Type B pancreatic cell (in vitro differentiated cells): Measurements from ENCODE around the gene MCC. TPM values are rescaled to one million over a fixed set of nuclear protein-coding genes. Genes with fewer than 3 reads are reported as not detected.

ENCODE experiments used
- DNase-seq: peaks from one replicate; pipeline ENCODE4 v3.0.0; 2021; ENCODE audit warnings: mixed read lengths; ENCODE audit not compliant: unreplicated experiment; ENCODE audit errors: extremely low spot score
- H3K27ac Mint-ChIP-seq: 2 replicates; pipeline ENCODE4 v1.8.0; 2021; ENCODE audit warnings: mild to moderate bottlenecking, mixed read lengths
- H3K27me3 Mint-ChIP-seq: 2 replicates; pipeline ENCODE4 v1.8.0; 2021; ENCODE audit warnings: mixed read lengths
- H3K36me3 Mint-ChIP-seq: 2 replicates; pipeline ENCODE4 v1.8.0; 2021; ENCODE audit warnings: mixed read lengths
- H3K4me1 Mint-ChIP-seq: one replicate; pipeline ENCODE4 v1.8.0; 2021; ENCODE audit warnings: mixed read lengths; ENCODE audit not compliant: unreplicated experiment
- H3K4me3 Mint-ChIP-seq: 2 replicates; pipeline ENCODE4 v1.8.0; 2021; ENCODE audit warnings: mild to moderate bottlenecking, mixed read lengths
- H3K9me3 Mint-ChIP-seq: 2 replicates; pipeline ENCODE4 v1.8.0; 2021; ENCODE audit warnings: mixed read lengths
- total RNA-seq: library from RNA; stranded (reverse); gene quantifications from 2 replicates; pipeline ENCODE4 v1.2.1, GENCODE V29; 2021; ENCODE audit warnings: low replicate concordance
- TF ChIP-seq, protein P1 (sequence below): fragments of 200-600 bp; sonication (generic); conservative IDR thresholded peaks from 2 replicates; pipeline ENCODE4 v1.5.0; 2021; ENCODE audit warnings: antibody characterized with exemption, mild to moderate bottlenecking

The MCC gene
- total RNA-seq, 1 donor from 2014 or later: 24.0 TPM

DNA sequence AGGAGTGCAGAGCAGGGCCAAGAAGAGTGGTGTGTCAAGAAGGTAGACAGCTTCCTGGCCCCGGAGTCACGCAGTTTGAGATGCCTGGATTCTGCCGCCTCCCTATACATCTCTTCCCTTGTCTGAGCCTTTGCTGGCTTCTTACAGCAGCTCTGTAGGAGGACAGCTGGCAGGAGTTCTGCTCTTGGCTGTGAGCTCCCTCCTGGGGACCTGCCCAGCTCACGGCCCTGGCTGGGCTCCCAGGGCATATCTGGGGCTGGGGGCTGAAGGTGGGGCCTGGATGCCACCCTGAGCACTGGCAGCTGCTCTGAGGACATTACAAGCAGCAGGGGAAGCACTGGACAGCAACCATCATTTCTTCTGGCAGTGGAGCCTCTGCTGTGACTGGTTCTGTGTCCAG, 52.7 kb downstream of the MCC start:
- Mint-ChIP-seq H3K27me3 (no peaks in the 10 kb centered on the region), H3K4me3 (no peak overlapping the region), H3K4me1 (no peaks in the 10 kb centered on the region), H3K9me3 (no peaks in the 10 kb centered on the region), H3K27ac (no peak overlapping the region), H3K36me3 (no peaks in the 10 kb centered on the region)
- no peak for DNase-seq
- TF ChIP-seq, protein P1, sequence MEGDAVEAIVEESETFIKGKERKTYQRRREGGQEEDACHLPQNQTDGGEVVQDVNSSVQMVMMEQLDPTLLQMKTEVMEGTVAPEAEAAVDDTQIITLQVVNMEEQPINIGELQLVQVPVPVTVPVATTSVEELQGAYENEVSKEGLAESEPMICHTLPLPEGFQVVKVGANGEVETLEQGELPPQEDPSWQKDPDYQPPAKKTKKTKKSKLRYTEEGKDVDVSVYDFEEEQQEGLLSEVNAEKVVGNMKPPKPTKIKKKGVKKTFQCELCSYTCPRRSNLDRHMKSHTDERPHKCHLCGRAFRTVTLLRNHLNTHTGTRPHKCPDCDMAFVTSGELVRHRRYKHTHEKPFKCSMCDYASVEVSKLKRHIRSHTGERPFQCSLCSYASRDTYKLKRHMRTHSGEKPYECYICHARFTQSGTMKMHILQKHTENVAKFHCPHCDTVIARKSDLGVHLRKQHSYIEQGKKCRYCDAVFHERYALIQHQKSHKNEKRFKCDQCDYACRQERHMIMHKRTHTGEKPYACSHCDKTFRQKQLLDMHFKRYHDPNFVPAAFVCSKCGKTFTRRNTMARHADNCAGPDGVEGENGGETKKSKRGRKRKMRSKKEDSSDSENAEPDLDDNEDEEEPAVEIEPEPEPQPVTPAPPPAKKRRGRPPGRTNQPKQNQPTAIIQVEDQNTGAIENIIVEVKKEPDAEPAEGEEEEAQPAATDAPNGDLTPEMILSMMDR: no peak

DNA sequence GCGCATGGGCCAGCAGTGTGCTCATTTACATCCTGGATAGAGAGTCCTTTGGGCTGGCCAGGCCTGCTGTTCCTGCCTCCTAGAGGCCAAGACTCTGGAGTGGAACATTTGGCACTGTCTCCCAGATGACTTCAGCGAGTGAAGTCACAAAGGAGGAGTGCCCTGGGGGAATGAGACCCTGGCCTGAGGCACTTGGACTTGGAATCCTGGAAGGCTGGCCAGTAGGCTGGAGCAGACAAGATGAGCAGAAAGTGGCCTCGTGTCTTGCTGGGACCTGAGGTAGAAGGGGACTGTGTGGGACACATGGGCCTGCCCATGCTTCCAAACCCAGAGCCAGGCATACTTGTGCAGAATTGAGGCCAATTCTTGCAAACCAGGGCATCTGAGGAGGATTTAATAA, 53.4 kb downstream of the MCC start, which contains the start of gene TSSK1B:
Gene TSSK1B, minus strand, starts transcription at position 101 of the 400 bp plus-strand sequence. CDS start 150 bp downstream, outside the sequence.
- H3K4me3 Mint-ChIP-seq: no peak within 1 kb of the TSS
- no peaks in the 10 kb centered on the region for H3K9me3 Mint-ChIP-seq
- no peaks in the 10 kb centered on the region for H3K27me3 Mint-ChIP-seq
- TF ChIP-seq, protein P1: no peak
- DNase-seq: no peak
- no peak within 1 kb of the TSS for H3K27ac Mint-ChIP-seq
- no peaks in the 10 kb centered on the region for H3K4me1 Mint-ChIP-seq
- no peaks in the 10 kb centered on the region for H3K36me3 Mint-ChIP-seq

DNA sequence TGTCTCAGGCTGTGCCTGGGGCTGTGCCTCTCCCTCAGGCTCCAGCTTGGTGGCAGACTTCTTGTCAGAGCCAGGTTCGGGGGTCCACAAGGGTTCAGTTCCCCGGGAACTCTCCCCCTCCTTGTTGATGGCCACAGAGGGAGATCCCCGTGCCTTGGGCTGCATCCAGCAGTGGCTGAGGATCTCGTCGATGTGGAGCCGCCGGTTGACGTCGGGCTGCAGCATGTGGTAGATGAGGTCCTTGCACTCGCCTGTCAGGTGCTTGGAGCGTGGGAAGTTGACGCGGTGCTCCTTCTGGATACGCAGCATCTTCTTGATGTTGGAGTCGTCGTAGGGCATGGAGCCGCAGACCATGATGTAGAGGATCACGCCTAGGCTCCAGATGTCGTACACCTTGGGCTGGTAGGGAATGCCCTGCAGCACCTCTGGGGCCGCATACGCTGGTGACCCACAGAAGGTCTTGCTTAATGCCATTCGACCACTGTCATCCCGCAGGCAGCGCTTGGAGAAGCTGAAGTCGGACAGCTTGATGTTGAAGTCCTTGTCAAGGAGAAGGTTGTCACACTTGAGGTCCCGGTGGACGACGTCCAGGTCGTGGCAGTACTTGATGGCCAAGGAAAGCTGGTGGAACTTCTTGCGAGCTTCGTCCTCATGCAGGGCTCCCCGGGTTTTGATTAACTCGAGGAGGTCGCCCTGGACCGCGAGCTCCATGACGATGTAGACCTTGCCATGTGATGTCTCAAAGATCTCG, 54.2 kb downstream of the MCC start:
- H3K27ac Mint-ChIP-seq: no peak overlapping the region
- no peak overlapping the region for H3K4me3 Mint-ChIP-seq
- TF ChIP-seq, protein P1: no peak
- H3K4me1 Mint-ChIP-seq: no peaks in the 10 kb centered on the region
- H3K27me3 Mint-ChIP-seq: no peaks in the 10 kb centered on the region
- H3K36me3 Mint-ChIP-seq: no peaks in the 10 kb centered on the region
- DNase-seq: no peak
- H3K9me3 Mint-ChIP-seq: no peaks in the 10 kb centered on the region

DNA sequence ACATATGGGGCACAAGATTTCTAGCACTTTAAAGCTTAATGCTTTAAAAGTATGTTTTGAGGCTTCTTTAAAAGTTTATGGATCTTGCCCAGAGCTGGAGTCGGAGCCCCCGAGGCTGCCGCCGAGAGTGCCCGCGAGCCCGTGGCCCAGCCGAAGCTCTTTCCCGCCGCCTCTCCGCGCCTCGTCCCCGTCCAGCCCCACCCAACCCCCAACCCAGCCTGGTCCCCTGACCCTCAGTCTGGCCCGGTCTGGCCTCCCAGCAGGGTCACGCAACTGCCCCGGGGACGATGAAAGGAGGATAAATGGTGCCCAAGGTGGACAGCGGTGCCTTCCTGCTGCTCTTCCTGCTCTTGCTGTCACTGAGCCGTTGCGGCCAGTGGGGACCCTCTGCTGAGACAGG, 55.2 kb downstream of the MCC start:
- Mint-ChIP-seq H3K9me3 (no peaks in the 10 kb centered on the region), H3K4me3 (no peak overlapping the region), H3K4me1 (no peaks in the 10 kb centered on the region), H3K27ac (no peak overlapping the region), H3K36me3 (no peaks in the 10 kb centered on the region), H3K27me3 (no peaks in the 10 kb centered on the region)
- no peak for DNase-seq
- TF ChIP-seq, protein P1: no peak

DNA sequence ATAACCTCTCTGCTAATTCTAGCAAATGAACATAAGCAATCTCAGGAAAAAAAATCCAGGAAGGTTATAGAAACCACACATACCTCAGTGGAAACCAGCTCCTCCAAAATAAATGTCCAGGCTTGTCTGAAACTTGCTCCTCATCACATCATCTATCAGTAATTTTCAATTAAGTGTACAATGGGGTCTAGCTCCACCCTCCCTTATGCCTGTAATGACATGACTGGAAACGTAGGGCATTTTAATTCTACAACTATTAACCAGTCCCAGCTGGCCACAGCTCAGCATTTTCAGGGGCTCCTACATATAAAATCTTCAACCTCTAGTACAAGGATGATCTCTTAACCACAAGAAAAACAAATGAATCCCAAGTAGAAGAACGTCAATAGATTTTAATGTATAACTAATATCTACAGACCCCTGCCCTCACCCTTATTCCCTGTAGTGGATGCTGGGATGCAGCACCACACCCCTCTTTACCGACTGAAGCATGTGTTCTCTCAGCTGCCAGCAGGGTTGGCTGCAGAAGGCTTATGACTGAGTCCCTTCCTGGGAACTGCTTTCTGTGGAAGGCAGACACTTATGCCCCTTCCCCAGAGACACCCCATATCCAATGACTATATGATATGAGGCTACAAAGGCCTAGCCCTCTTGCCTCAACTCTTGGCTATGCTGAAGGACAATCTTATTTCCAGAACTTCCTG, 60.2 kb downstream of the MCC start:
- Mint-ChIP-seq H3K4me3 (no peak overlapping the region), H3K36me3 (no peaks in the 10 kb centered on the region), H3K9me3 (no peaks in the 10 kb centered on the region), H3K27me3 (no peaks in the 10 kb centered on the region), H3K27ac (no peak overlapping the region), H3K4me1 (no peaks in the 10 kb centered on the region)
- DNase-seq: no peak
- TF ChIP-seq, protein P1: no peak
